Measurements from ENCODE around the gene STARD10.

Gene STARD10

DNA sequence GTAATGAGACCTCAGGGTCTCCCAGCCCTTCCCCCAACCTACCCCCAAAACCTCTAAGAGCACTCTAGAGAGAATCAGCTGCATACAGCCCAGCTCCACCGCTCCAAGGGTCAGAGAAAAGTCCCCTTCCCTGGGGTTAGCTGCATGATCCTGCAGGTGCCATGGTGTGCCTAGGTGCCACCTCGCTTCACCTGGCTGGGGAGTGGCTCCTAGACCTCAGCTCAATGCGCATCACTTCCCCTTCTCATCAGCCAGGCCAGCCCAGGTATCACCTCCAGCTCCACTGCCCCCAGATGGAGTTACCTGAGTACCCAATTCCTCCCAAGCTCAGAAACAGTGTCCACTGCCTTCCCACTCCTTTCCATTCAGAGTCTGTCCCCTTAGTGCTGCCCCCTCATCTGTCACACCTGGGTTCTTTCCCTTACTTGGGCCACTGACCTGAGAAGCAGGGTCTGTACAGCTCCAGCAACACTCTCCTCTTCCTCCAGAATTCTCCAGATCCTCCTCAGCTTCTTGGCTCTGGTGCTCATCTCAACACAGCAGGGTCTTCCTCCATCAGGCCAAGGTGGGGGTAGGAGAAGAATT, 1.3 kb downstream of the STARD10 start:
- no peak for TF ChIP-seq POLR2AphosphoS5 (IDR thresholded peaks at IDR 0.05; ENCODE audit: low read depth, low read length)
- TF ChIP-seq TAF1 (IDR thresholded peaks at IDR 0.05; ENCODE audit: borderline replicate concordance, insufficient read depth, low read length): no peak
- TF ChIP-seq, protein P1, sequence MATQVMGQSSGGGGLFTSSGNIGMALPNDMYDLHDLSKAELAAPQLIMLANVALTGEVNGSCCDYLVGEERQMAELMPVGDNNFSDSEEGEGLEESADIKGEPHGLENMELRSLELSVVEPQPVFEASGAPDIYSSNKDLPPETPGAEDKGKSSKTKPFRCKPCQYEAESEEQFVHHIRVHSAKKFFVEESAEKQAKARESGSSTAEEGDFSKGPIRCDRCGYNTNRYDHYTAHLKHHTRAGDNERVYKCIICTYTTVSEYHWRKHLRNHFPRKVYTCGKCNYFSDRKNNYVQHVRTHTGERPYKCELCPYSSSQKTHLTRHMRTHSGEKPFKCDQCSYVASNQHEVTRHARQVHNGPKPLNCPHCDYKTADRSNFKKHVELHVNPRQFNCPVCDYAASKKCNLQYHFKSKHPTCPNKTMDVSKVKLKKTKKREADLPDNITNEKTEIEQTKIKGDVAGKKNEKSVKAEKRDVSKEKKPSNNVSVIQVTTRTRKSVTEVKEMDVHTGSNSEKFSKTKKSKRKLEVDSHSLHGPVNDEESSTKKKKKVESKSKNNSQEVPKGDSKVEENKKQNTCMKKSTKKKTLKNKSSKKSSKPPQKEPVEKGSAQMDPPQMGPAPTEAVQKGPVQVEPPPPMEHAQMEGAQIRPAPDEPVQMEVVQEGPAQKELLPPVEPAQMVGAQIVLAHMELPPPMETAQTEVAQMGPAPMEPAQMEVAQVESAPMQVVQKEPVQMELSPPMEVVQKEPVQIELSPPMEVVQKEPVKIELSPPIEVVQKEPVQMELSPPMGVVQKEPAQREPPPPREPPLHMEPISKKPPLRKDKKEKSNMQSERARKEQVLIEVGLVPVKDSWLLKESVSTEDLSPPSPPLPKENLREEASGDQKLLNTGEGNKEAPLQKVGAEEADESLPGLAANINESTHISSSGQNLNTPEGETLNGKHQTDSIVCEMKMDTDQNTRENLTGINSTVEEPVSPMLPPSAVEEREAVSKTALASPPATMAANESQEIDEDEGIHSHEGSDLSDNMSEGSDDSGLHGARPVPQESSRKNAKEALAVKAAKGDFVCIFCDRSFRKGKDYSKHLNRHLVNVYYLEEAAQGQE (IDR thresholded peaks at IDR 0.05; ENCODE audit: insufficient read depth in 1 of 2, low read depth in 2 of 2, low read length in 2 of 2): no peak
- TF ChIP-seq SIN3A (IDR thresholded peaks at IDR 0.05; ENCODE audit: borderline replicate concordance, insufficient read depth, low read length): no peak
- TF ChIP-seq FOXP2 (optimal IDR thresholded peaks at IDR 0.05; ENCODE audit: borderline replicate concordance, extremely low read depth, extremely low read length, insufficient read depth): no peak

DNA sequence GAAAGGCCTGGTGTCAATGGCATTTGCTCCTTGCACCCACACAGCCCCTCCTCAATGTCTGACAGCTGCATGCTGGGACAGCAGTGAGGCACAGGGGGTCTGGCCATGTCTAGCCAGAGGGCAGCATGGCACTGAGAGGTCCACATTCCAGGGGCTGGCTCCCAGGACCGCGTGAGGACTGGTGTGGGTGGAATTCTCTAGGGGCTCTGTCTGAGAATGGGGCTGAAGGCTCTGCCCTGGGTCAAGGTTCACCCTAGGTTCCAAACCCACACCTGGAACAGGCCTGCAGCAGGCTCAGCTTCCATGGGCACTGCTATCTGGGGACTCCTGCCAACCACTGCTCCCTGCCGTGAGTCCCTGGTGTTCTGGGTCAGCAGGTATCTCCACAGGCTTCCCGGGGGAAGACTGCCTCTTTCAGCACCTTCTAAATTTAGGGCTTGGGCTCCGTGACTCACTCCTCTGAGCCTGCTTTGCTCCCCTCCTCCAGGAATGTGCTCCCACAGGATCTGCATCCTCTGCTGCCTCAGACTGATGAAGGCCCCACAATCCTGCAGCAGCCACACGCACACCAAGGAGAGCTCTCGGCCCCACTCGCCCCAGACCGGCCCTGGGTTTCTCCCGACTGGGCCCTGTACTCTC, 4.2 kb downstream of the STARD10 start:
- TF ChIP-seq, protein P1 (IDR thresholded peaks at IDR 0.05; ENCODE audit: insufficient read depth in 1 of 2, low read depth in 2 of 2, low read length in 2 of 2): no peak
- no peak for TF ChIP-seq POLR2AphosphoS5 (IDR thresholded peaks at IDR 0.05; ENCODE audit: low read depth, low read length)
- no peak for TF ChIP-seq SIN3A (IDR thresholded peaks at IDR 0.05; ENCODE audit: borderline replicate concordance, insufficient read depth, low read length)
- no peak for TF ChIP-seq TAF1 (IDR thresholded peaks at IDR 0.05; ENCODE audit: borderline replicate concordance, insufficient read depth, low read length)

DNA sequence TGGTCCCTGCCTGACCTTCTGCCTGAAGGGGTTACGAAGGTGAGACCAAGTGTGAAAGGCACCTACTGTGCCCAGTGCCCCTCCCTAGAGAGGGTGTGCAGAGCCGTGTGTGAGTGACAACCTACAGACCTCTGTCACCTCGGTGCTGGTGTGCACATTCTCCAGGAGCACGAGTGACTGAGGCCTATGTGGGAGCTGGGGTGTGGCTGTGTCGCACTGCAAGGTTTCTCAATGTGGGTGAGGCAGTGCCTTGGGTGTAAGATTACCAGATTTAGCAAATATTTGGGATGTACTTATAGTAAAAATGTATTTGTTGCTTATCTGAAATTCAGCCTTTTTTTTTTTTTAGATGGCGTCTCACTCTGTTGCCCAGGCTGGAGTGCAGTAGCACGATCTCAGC, 5.6 kb downstream of the STARD10 start:
- TF ChIP-seq, protein P1 (IDR thresholded peaks at IDR 0.05; ENCODE audit: insufficient read depth in 1 of 2, low read depth in 2 of 2, low read length in 2 of 2): no peak
- no peak for TF ChIP-seq FOXP2 (optimal IDR thresholded peaks at IDR 0.05; ENCODE audit: borderline replicate concordance, extremely low read depth, extremely low read length, insufficient read depth)
- no peak for TF ChIP-seq SIN3A (IDR thresholded peaks at IDR 0.05; ENCODE audit: borderline replicate concordance, insufficient read depth, low read length)
- no peak for TF ChIP-seq POLR2AphosphoS5 (IDR thresholded peaks at IDR 0.05; ENCODE audit: low read depth, low read length)
- TF ChIP-seq TAF1 (IDR thresholded peaks at IDR 0.05; ENCODE audit: borderline replicate concordance, insufficient read depth, low read length): no peak

DNA sequence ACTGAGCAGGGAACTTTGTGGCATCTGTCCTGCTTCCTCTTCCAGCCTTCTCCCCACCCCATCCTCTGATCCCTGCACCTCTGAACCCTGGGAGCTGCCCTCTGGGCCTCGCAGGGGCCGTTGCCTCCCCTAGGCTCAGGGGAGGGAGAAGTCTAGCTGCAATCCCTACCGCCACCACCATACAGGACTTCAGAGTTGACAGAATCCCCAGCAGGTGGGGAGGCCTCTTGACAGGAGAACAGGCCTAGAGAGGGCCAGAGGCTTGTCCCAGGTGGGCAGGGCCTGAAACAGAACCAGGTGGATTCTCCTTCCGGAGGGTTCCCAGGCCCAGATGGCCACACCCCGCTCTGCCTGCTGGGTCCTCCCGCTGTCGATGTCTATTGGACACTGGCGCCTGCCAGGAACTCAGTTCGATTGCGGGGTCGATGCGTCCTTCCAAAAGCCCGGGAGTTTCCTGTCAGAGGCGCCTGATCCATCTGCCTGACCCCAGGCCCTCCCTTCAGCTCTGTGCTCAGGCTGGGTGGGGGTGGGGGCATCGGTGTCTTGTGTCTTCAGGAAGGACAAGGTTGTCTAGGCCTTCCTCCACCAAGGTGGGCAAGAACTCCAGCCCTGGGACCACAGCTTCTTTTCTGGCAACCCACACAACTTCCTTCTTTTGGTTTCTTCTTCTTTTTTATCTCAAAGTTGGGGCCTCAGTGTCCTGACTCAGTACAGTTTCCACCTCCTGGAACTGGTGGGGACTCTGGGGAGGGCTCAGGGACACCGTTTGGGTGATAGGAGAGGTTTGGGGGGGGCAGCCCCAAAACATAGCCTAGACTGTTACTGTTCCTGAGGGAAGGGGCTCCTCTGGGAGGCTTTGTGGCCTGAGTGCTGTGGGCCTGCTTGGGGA, 6.4 kb downstream of the STARD10 start:
- TF ChIP-seq SIN3A (IDR thresholded peaks at IDR 0.05; ENCODE audit: borderline replicate concordance, insufficient read depth, low read length): no peak
- TF ChIP-seq, protein P1 (IDR thresholded peaks at IDR 0.05; ENCODE audit: insufficient read depth in 1 of 2, low read depth in 2 of 2, low read length in 2 of 2): no peak
- no peak for TF ChIP-seq POLR2AphosphoS5 (IDR thresholded peaks at IDR 0.05; ENCODE audit: low read depth, low read length)
- TF ChIP-seq FOXP2 (optimal IDR thresholded peaks at IDR 0.05; ENCODE audit: borderline replicate concordance, extremely low read depth, extremely low read length, insufficient read depth): no peak
- no peak for TF ChIP-seq TAF1 (IDR thresholded peaks at IDR 0.05; ENCODE audit: borderline replicate concordance, insufficient read depth, low read length)

All from PFSK-1 (cell line).